AG09319 (cell line): ENCODE measurements around the gene NXNL1.
"Not testable (repeated sequence)": the region's sequence is repeated elsewhere in the genome, so short reads cannot be mapped to it uniquely, and the experiment has no call there.

Source experiments
- DNase-seq: peaks from one replicate; pipeline ENCODE4 v3.0.0-alpha.2; 2010; ENCODE audit warnings: low read depth; ENCODE audit errors: extremely low read depth
- TF ChIP-seq, protein P1 (sequence below): IDR thresholded peaks from 2 replicates; pipeline ENCODE4 v1.5.1; 2011; ENCODE audit warnings: low read depth, mild to moderate bottlenecking, inconsistent platforms, low read length, moderate library complexity

NXNL1 gene

DNA sequence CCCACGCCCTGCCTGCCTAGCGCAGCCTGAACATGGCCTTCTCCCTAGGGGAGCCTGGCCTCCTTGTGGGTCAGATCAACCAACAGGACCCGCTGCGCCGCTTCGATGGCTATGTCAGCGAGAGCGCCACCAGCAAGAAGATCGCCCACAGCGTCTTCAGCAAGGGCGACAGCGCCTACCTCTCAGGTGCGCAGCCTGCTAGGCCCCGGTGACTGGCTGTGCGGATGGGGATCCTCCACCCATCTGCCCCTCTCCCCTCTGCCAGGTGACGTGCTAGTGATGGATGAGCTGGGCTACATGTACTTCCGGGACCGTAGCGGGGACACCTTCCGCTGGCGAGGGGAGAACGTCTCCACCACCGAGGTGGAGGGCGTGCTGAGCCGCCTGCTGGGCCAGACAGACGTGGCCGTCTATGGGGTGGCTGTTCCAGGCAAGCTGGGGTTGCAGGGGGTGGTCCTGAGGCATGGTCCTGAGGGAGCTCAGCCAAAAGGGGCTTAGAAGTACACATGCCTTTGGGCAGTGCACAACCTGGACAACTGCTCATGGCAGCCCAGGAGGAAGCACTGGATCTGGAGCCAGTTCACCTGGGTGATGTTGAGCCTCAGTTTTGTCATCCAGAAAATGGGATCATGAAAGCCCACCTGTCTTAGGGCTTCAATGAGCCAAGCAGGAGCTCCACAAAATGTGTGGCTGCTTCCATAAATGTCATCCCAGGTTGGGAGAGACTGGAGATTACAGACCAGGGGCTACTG, 39.9 kb upstream of the NXNL1 start:
- TF ChIP-seq, protein P1, sequence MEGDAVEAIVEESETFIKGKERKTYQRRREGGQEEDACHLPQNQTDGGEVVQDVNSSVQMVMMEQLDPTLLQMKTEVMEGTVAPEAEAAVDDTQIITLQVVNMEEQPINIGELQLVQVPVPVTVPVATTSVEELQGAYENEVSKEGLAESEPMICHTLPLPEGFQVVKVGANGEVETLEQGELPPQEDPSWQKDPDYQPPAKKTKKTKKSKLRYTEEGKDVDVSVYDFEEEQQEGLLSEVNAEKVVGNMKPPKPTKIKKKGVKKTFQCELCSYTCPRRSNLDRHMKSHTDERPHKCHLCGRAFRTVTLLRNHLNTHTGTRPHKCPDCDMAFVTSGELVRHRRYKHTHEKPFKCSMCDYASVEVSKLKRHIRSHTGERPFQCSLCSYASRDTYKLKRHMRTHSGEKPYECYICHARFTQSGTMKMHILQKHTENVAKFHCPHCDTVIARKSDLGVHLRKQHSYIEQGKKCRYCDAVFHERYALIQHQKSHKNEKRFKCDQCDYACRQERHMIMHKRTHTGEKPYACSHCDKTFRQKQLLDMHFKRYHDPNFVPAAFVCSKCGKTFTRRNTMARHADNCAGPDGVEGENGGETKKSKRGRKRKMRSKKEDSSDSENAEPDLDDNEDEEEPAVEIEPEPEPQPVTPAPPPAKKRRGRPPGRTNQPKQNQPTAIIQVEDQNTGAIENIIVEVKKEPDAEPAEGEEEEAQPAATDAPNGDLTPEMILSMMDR = no peak
- no peak for DNase-seq

DNA sequence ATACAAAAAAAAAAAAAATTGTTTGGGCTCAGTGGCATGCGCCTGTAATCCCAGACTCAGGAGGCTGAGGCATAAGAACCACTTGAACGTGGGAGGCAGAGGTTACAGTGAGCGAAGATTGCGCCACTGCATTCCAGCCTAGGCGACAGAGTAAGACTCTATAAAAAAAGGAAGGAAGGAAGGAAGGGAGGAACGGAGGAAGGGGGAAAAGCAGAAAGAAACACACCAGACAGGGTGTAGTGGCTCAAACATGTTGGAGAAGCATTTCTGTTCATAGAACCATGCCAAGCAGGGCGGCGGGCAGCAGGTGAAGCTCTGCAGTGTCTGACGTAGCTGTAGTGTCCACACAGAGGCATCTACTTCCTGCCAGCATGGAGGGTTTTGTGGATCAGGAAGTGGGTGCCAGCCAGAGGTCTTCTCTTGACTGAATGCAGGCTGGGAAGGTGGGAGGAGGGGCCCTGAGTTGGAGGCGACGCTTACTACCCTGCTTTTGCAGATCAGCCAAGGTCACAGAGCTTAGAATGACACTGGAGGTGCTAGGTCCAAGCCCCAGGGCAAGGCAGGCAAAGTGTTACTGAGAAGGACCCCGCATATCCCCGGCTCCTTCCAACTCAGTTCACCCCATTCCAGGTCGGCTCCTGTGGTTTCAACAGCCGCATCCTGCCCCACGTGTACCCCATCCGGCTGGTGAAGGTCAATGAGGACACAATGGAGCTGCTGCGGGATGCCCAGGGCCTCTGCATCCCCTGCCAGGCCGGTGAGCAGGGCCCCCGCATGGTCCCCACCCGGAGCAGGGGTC, 39.1 kb upstream of the NXNL1 start:
- TF ChIP-seq, protein P1 = no peak
- no peak for DNase-seq

DNA sequence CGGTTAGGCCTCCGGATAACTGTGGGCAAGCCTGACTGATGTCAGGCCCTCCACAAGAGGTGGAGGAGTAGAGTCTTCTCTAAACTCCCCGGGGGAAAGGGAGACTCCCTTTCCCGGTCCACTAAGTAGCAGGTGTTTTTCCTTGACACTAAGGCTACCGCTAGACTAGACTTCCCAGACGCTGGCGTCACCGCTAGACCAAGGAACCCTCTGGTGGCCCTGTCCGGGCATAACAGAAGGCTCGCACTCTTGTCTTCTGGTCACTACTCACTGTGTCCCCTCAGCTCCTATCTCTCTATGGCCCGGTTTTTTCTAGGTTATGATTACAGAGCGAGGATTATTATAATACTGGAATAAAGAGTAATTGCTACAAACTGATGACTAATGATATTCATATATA, 38.3 kb upstream of the NXNL1 start:
- DNase-seq = not testable (repeated sequence)

DNA sequence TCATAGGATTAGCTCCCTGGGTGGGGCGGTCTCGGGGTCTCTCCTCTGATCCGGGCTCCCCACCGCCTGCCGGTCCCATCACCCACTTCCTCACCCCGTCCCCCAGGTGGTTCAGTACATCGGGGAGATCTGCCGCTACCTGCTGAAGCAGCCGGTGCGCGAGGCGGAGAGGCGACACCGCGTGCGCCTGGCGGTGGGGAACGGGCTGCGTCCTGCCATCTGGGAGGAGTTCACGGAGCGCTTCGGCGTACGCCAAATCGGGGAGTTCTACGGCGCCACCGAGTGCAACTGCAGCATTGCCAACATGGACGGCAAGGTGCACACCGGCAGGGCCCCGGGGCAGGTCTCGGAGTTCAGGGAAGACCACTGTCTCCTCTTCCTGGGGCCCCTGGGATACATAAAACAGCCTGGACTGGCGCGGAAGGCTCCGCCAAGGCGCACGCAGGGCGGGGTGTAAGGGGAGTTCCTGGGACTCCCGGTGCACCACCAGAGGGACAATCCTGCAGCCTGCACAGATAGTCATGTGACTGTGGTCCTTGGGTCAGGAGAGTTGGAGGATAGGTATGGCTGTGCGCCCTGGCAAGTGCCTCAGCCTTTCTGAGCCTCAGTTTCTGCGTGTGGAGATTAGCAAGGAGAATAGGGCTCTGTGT, 36.5 kb upstream of the NXNL1 start:
- DNase-seq = no peak
- TF ChIP-seq, protein P1 = no peak

DNA sequence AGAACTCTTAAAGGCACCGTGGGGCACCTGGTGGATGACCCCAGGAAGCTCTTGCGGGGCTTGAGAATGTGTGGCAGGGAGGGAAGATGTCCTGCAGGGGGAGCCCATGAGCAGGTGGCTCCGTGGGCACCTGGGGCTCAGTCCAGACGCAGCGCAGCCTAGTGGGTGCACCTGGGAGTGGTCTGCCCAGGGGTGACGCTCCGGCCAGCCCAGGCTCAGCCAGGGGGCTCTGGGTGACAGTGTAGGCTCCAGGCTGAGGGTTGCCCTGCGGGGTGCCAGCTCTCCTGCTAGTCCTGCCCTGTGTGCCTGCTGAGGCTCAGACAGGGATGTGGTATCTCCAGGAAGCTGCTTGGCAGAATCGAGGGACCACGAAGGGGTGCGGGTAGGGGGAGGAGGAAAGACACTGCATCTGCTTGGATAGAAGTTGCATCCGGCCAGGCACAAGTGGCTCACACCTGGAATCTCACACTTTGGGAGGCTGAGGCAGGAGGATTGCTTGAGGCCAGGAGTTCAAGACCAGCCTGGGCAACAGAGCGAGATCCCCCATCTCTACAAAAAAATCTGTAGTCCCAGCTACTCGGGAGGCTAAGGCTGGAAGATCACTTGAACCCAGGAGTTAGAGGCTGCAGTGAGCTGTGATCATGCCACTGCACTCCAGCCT, 35.7 kb upstream of the NXNL1 start:
- no peak for DNase-seq
- TF ChIP-seq, protein P1 = peak; percentile 96

DNA sequence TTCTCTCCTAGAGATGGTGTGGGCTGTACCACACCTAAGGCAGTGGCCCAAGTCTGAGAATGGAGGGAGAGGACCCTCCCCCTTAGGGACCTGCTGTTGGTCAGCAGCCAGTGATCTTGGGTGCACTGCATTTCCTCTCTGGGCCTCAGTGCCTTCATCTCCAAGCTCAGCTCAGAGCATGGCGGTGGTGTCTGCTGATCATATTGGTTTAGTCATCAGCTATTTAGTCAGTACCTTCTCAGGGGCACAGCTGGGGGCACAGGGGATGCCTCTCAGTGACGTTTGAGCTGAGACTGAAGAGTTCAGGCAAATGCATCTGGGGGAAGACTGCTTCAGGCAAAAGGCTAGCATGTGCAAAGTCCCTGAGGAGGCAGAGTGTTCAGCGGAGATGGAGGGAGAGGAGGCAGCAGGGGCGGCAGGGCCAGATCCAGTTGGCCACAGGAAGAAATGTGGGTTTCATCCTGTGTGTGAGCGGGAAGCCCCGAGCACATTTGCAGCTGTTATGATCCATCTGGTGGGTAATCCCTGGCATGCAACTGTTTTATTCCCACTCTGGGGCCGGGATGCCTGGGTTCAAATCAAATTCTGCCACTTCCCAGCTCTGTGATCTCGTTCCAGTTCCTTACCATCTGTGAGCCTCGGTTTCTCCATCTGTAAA, 35.0 kb upstream of the NXNL1 start:
- DNase-seq = no peak
- TF ChIP-seq, protein P1 = no peak

DNA sequence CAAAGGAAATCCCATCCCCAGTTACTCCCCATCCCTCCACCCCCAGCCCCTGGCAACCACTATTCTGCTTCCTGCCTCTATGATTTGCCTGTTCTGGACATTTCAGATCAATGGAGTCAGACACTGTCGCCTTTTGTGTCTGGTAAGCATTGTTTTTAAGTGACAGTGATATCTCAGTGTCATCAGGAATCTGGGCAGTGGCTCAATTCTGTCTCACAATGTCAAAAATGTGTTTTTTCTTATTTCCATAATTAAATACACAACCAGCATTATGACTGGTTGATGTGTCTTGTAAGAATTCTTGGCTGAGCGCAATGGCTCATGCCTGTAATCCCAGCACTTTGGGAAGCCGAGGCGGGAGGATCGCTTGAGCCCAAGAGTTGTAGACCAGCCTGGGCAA, 30.6 kb upstream of the NXNL1 start:
- TF ChIP-seq, protein P1 = no peak
- DNase-seq = no peak
